CD4-positive, alpha-beta T cell treated with Interleukin-6 at 100 ng/mL for 8 hours (primary cell): ENCODE results near the gene DDX20.

ENCODE experiments used
- DNase-seq: peaks from one replicate; pipeline ENCODE4 v3.0.0-alpha.2; 2020; ENCODE audit warnings: mixed read lengths, low spot score

The DDX20 gene, protein sequence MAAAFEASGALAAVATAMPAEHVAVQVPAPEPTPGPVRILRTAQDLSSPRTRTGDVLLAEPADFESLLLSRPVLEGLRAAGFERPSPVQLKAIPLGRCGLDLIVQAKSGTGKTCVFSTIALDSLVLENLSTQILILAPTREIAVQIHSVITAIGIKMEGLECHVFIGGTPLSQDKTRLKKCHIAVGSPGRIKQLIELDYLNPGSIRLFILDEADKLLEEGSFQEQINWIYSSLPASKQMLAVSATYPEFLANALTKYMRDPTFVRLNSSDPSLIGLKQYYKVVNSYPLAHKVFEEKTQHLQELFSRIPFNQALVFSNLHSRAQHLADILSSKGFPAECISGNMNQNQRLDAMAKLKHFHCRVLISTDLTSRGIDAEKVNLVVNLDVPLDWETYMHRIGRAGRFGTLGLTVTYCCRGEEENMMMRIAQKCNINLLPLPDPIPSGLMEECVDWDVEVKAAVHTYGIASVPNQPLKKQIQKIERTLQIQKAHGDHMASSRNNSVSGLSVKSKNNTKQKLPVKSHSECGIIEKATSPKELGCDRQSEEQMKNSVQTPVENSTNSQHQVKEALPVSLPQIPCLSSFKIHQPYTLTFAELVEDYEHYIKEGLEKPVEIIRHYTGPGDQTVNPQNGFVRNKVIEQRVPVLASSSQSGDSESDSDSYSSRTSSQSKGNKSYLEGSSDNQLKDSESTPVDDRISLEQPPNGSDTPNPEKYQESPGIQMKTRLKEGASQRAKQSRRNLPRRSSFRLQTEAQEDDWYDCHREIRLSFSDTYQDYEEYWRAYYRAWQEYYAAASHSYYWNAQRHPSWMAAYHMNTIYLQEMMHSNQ

GRCh38 chr1:111755331-111756123, at the start of gene DDX20:
DDX20 (plus strand) TSS chr1:111755901; CDS start chr1:111755925, 24 bp downstream.
- peak; percentile 90 for DNase-seq

DNA sequence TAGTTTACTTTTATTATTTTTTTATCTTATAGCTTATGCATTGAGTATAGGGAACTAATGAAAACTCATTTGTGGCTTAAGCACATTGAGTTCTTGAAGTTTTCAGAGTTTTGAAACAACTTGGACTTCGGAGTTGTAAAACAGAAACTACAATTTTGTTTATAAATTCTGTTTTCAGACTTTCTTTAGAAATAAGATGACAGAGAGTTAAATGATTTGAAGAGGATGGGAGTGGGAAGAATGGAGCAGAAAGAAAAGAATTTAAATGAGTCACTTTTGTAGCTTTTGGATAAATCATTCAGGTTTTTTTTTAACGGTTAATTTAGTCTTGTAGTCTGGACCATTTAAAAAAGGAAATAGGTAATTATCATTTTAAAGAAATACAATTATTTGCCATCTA, 48.8 kb upstream of the DDX20 start:
- no peak for DNase-seq

GRCh38 chr1:111707906-111708305, 47.8 kb upstream of the DDX20 start:
- DNase-seq, result no peak

DNA sequence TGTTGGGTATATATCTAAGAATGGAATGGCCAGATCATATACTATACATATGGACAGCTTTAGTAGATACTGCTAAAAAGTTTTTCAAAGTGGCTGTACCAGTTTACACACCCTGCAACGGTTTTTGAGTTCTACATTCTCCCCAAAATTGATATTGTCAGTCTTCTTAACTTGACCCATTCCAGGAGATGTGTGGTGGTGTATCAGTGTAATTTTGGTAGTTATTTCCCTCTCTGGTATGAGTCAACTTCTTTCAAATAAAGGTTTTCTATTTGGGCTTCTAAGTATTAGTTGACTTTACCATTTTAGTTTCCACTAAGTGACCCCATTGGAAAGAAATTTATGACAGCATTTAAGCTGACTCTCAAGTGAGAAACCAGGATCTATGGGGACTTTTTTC, 45.7 kb upstream of the DDX20 start:
- no peak for DNase-seq

GRCh38 chr1:111716333-111716732, 39.4 kb upstream of the DDX20 start:
- DNase-seq, result no peak

DNA sequence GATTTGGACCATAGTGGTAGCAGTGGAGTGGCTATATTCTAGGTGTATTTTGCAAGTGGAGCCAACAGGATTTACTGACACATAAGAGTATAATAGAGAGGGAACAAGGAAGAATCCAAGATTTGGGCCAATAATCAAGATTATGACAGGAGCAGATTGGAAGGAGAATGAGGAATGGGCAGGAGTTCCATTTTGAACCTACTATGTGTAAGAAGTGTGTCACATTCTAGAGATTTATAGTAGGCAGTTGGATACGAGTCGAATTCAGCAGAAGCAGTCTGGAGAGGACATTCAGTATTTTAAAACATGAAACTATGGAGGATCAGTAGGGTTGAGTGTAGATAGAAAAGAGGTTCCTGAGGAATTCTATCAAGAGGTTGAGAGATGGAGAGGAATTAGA, 38.3 kb upstream of the DDX20 start:
- DNase-seq, result no peak

GRCh38 chr1:111719135-111719534, 36.6 kb upstream of the DDX20 start:
- no peak for DNase-seq

GRCh38 chr1:111719674-111720132, 36.0 kb upstream of the DDX20 start:
- no peak for DNase-seq

DNA sequence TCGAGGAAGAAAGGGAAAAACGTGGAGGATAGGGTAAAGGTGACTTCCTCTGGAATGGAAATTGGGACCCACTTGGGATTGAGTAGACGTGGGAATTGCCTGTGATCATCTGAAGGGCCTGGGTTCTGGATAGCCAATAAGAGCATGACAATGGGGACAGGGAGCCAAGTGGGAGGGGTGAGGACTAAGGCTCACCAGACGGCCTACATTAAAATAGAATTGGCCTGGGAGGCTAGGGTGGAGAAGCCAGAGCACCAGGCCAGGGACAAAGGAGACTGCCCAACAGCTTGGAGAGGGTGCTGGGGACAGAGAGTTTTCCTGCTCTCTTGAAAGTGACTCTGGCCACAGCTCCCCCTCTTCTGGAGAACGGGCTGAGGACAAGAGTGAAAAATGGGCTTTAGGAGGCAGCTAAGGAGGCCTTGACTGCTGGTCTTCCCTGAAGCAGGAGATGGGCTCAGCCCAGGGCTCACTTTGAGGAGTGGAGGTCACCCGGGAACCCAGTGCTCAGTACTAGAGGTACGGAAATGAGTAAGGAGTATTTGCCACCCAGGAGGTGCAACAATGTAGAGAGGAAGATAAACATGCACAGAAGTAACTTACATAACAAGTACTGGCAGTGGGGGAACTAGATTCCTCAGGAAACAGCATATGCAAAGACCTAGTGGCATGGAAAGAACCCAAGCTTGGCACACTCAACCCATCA, 35.3 kb upstream of the DDX20 start:
- no peak for DNase-seq

DNA sequence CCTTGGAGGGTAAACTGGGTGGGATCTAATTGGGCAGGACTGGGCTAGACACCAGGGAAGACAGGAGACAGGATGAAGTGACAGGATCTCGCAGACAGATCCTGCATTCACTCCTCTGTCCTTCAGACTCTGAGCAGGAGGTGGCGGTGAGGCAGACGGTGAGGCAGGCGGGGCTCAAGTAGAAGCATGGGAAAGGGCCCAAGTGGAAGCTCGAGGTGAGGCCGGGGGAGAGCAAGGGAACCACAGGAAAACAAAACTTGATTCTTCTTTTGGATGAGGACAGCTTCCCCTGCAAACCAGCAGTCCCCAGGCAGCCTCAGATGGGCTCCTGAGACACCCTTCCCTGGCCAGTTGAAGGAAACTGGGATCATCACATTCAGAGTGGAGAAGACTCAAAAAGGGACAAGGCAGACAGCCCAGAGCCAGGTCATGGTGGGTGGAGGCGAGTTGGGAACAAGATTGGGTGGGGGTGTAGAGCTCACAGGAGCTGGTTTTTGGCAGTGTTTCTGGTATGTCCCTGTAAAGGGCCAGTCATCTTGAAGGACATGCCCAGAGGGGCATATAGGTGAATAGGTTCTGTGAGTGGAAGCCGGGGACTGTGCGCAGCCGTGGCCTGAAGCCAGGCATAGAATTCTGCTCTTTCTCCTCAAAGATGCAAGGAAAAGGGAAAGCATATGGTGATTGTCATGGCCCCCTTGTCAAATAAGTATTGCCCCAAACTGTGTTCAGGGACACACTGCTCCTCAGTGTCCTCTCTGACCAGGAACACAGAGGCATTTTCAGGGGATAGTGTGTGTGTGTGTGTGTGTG, 34.5 kb upstream of the DDX20 start:
- DNase-seq, result no peak

DNA sequence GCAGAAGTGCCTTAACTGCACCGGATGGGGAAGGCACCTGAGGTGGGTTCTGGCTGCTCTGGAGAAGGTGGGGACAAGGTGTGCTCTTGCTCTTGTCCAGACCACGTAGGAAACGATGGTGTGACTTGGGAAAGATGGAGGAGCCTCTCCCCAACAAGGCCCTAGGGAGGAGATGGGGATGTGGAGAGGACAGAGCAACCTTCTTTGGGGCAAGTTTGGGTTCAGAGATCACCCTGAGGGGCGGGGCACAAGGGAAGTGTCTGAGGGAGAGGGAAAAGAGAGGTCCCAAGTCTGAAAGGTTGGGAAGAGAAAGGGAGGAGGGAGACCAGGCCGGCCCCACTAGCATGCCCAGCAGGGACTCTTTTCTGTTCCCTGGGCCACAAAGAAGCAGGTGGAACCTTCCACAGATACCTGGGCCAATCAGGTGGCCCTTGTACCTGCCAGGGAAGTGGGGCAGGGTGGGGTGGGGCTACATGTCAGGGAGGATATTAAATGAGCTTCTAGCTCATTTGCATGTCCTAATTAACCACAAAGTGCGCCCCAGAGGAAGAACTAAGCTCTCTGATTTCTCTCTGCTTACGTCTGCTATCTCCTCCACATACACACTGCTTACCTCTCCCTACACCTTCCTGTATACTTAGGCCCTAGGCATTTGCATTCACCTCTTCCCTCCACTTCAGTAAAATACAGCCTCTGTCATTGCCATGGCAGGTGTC, 32.5 kb upstream of the DDX20 start:
- DNase-seq, result peak; percentile 30

- no peak for DNase-seq
Observed at GRCh38 chr1:111723871-111724270, 31.8 kb upstream of the DDX20 start.

DNA sequence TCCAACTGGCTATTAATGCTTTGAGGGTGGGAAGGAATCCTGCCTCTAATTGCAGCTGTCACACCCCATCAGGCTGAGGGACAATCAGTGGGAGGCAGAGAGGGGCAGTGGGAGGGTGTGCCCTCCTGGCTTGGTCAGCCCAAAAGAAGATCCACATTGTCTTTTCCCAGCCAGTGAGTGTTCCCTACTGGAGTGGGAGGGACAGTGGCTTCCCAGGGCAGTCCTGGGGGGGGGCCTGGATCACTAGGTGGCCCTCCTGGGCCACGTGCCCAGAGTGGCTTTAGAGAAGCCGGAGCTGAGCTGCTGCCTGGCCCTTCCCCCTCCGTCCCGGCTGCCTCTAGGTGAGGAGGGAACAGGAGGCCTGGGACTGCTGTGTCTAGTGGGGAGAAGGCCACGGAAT, 30.5 kb upstream of the DDX20 start:
- no peak for DNase-seq

DNA sequence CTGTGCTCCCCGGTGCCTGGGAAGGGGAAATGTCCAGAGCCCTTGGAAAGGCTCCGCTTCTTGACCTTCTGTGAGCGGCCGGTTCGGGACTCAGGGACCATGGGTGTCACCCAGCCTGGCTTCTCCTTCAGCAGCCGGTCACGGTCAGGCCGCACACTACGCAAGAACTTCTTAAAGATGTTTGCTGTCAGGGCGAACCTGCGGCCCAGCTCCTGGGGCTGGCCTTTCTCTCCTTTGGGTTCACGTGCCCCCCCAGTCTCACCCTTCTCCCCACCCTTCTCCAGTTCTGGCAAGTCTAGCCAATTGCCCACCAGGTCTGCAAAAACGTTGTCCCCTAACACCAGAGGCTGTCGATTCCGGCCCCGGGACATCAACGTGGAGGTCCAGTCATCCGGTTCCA, 28.6 kb upstream of the DDX20 start:
- no peak for DNase-seq

GRCh38 chr1:111729271-111729921, 26.3 kb upstream of the DDX20 start:
- no peak for DNase-seq

- no peak for DNase-seq
Observed at GRCh38 chr1:111729946-111730681, 25.6 kb upstream of the DDX20 start.

DNA sequence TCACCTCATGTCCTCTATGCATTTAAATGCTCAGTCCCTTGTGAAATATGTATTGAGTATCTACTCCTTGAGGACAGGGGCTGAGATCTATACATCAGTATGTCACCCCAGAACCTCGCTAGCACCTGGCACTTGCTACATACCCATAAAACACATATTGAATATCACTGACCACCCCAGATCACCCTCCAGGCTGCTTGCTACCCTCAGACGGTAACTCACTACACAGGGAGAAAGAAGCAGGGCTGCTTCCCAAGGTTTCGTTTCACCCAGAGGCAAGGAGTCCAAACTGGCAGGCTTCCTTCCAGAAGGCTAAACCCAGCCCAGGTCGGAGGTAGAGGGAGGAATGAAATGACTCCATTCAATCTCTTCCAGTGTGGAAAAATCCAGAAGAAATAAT, 25.0 kb upstream of the DDX20 start:
- DNase-seq, result no peak

- DNase-seq, result no peak
Observed at GRCh38 chr1:111731956-111732355, 23.7 kb upstream of the DDX20 start.

GRCh38 chr1:111732718-111733117, 23.0 kb upstream of the DDX20 start:
- DNase-seq, result no peak
